Activated T-helper 1 cell treated with anti-CD3 and anti-CD28 coated beads, Interleukin-12 subunit alpha, Interleukin-12 subunit beta, Interleukin-2, Interleukin-4 antibody, amounts not matched to agents 30 ng/mL and 10 ng/mL and 1 ng/mL, durations not matched to agents 14 hours and 24 hours and 36 hours (primary cell): ENCODE results near the gene CLEC2L. TPM values are rescaled to one million over a fixed set of nuclear protein-coding genes. Genes with fewer than 3 reads are reported as not detected.
"Not testable (repeated sequence)": the region's sequence is repeated elsewhere in the genome, so short reads cannot be mapped to it uniquely, and the experiment has no call there.

Experiments used
- DNase-seq: peaks from one replicate; pipeline ENCODE4 v3.0.0; 2021; ENCODE audit warnings: low spot score
- H3K27ac Mint-ChIP-seq: one replicate; pipeline ENCODE4 v1.8.0; 2021; ENCODE audit warnings: mild to moderate bottlenecking, mixed read lengths
- H3K27me3 Mint-ChIP-seq: one replicate; pipeline ENCODE4 v1.8.0; 2022; ENCODE audit warnings: mild to moderate bottlenecking, moderate library complexity, mixed read lengths; ENCODE audit not compliant: insufficient read depth
- H3K36me3 Mint-ChIP-seq: one replicate; pipeline ENCODE4 v1.8.0; 2021; ENCODE audit warnings: low read depth, mixed read lengths
- H3K4me1 Mint-ChIP-seq: one replicate; pipeline ENCODE4 v1.8.0; 2021; ENCODE audit warnings: low read depth, mixed read lengths
- H3K4me3 Mint-ChIP-seq: one replicate; pipeline ENCODE4 v1.8.0; 2021; ENCODE audit warnings: mild to moderate bottlenecking, moderate library complexity, mixed read lengths
- H3K9me3 Mint-ChIP-seq: one replicate; pipeline ENCODE4 v1.8.0; 2021; ENCODE audit warnings: mixed read lengths
- intact Hi-C: fragments of 100-400 bp; cut with micrococcal nuclease; formaldehyde crosslinking; loops from one replicate; pipeline ENCODE4 v1.15.1; 2024
- total RNA-seq: library from RNA; stranded (reverse); gene quantifications from 2 replicates; pipeline ENCODE4 v1.2.3, GENCODE V29; 2022

The CLEC2L gene
- total RNA-seq, 1 donor from 2014 or later: not detected

DNA sequence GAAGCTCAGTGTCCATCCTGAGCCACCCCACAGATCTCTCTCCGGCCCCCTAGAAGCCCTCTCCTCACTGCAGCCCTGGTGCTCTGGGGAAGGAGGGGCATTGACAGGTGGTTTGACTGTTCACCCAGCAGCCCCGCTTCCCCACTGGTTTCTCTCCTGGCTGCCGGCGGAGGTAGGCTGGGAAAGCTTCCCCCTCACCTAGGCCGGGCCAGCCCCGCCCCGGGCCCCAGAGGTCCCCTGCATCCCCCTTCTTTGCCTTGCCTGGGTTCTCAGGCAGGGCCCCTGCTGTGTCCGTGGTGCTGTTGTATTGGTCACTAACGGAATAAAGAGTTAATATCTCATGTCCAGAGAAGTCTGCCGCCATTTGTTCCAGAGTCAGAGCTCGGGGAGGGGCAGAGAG, 21.2 kb downstream of the CLEC2L start:
- no peaks in the 10 kb centered on the region for H3K9me3 Mint-ChIP-seq

DNA sequence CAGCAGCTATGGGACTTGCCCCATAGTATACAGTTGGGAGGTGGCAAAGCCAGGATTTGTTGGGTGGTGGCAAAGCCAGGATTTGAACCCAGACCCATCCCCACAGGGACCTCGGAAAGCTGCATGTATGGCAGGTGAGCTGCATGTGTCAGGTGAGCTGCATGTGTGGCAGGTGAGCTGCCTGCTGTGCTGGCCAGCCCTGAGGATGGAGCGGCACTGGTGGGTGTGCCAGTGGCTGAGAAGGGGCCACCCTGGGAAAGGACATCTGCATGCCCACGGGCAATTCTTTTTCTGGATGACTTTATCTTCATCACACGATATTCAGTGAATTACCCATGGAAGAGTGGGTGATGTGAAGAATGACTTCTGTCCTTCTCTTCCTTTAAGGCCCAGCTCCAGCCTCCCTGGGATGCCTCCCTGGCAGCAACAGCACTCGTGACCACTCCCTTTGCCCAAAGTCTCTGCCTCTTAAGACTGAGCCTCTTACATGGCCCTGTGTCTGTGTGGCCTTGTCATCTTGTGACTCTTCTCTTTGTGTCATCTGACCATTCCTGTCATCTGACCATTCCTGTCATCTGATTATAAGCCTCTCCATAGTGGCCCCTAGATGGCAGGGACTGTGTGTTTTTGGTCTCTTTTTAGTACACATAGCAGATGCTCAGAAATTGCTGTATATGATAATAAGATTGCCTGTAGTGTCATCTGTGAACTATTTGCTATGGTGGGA, 25.0 kb downstream of the CLEC2L start:
- Mint-ChIP-seq H3K27me3 (peaks cover 2% of the 10 kb centered on the region), H3K9me3 (no peaks in the 10 kb centered on the region), H3K4me1 (no peaks in the 10 kb centered on the region), H3K27ac (no peak overlapping the region), H3K36me3 (no peaks in the 10 kb centered on the region), H3K4me3 (no peak overlapping the region)
- intact Hi-C loops: no loop called here
- no peak for DNase-seq

More for the DNA sequence above, 21.2 kb downstream of the CLEC2L start:
- no peak for DNase-seq
- no peak overlapping the region for H3K4me3 Mint-ChIP-seq
- H3K27ac Mint-ChIP-seq: no peak overlapping the region
- peaks cover 3% of the 10 kb centered on the region for H3K27me3 Mint-ChIP-seq
- intact Hi-C loops: no loop called here
- H3K4me1 Mint-ChIP-seq: no peaks in the 10 kb centered on the region
- no peaks in the 10 kb centered on the region for H3K36me3 Mint-ChIP-seq

GRCh38 chr7:139553991-139554700, 30.7 kb downstream of the CLEC2L start:
- H3K9me3 Mint-ChIP-seq, intact Hi-C loops, H3K36me3 Mint-ChIP-seq, DNase-seq, H3K27ac Mint-ChIP-seq, H3K4me3 Mint-ChIP-seq, H3K4me1 Mint-ChIP-seq: not testable (repeated sequence)
- H3K27me3 Mint-ChIP-seq: peaks cover 19% of the 10 kb centered on the region

DNA sequence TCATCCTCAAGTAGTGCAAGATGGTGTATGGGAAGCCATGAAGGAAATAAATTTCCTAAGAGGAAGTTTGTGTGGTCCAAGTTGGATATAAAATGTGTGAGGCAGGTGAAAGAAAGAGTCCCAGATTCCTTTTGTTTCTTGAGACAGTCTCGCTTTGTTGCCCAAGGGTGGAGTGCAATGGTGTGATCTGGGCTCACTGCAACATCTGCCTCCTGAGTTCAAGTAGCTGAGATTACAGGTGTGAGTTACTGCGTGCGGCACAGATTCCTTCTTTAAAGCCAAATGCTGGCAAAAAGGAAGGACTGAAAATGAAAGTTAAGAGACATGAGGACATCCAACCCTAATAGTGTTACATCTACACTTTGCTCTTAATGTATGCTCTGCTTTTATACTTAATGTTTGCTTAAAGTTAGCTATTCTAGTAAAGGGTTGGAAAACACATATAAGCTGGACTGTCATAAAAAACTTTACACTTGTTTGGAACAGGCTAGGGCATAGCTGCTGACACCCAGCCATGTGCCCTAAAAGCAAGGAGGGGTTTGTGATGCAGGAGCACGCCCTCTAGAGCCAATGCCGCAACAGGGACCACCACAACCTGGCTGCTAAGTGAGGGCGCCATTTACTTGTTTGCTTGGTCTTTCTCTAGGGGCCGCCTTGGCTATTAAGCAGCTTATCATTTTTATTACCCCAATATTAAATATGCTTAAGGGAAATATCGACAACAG, 34.5 kb downstream of the CLEC2L start:
- Mint-ChIP-seq H3K4me3 (no peak overlapping the region), H3K36me3 (no peaks in the 10 kb centered on the region), H3K27me3 (peaks cover 18% of the 10 kb centered on the region), H3K9me3 (no peaks in the 10 kb centered on the region), H3K27ac (no peak overlapping the region), H3K4me1 (no peaks in the 10 kb centered on the region)
- intact Hi-C loops: no loop called here
- DNase-seq: no peak

GRCh38 chr7:139559364-139560105, 36.0 kb downstream of the CLEC2L start:
- H3K9me3 Mint-ChIP-seq: no peaks in the 10 kb centered on the region
- intact Hi-C loops: no loop called here
- no peaks in the 10 kb centered on the region for H3K36me3 Mint-ChIP-seq
- H3K4me3 Mint-ChIP-seq: no peak overlapping the region
- no peak for DNase-seq
- peaks cover 18% of the 10 kb centered on the region for H3K27me3 Mint-ChIP-seq
- no peaks in the 10 kb centered on the region for H3K4me1 Mint-ChIP-seq
- H3K27ac Mint-ChIP-seq: no peak overlapping the region

- H3K9me3 Mint-ChIP-seq: no peaks in the 10 kb centered on the region
- H3K27ac Mint-ChIP-seq: no peak overlapping the region
- H3K27me3 Mint-ChIP-seq: peaks cover 15% of the 10 kb centered on the region
- no peak for DNase-seq
- no peaks in the 10 kb centered on the region for H3K4me1 Mint-ChIP-seq
- no peaks in the 10 kb centered on the region for H3K36me3 Mint-ChIP-seq
- H3K4me3 Mint-ChIP-seq: no peak overlapping the region
- intact Hi-C loops: no loop called here
These were observed 36.7 kb downstream of the CLEC2L start for GRCh38 chr7:139560199-139560598.

- H3K27me3 Mint-ChIP-seq: peaks cover 10% of the 10 kb centered on the region
- H3K36me3 Mint-ChIP-seq: no peaks in the 10 kb centered on the region
- DNase-seq: no peak
- H3K9me3 Mint-ChIP-seq: no peaks in the 10 kb centered on the region
- H3K4me3 Mint-ChIP-seq: no peak overlapping the region
- H3K27ac Mint-ChIP-seq: no peak overlapping the region
- H3K4me1 Mint-ChIP-seq: no peaks in the 10 kb centered on the region
- intact Hi-C loops: no loop called here
These were observed 37.2 kb downstream of the CLEC2L start for GRCh38 chr7:139560678-139561077.

- Mint-ChIP-seq H3K4me3 (no peak overlapping the region), H3K27me3 (peaks cover 4% of the 10 kb centered on the region), H3K27ac (no peak overlapping the region), H3K36me3 (peaks cover 3% of the 10 kb centered on the region), H3K9me3 (no peaks in the 10 kb centered on the region), H3K4me1 (no peaks in the 10 kb centered on the region)
- DNase-seq: no peak
- intact Hi-C loops: no loop called here
These were observed 39.0 kb downstream of the CLEC2L start for GRCh38 chr7:139562491-139562890.

GRCh38 chr7:139562961-139563565, 39.6 kb downstream of the CLEC2L start:
- Mint-ChIP-seq H3K9me3 (no peaks in the 10 kb centered on the region), H3K4me3 (no peak overlapping the region), H3K27me3 (no peaks in the 10 kb centered on the region), H3K4me1 (no peaks in the 10 kb centered on the region), H3K27ac (no peak overlapping the region), H3K36me3 (peaks cover 3% of the 10 kb centered on the region)
- DNase-seq: no peak
- intact Hi-C loops: no loop called here

GRCh38 chr7:139563856-139564255, 40.4 kb downstream of the CLEC2L start:
- H3K9me3 Mint-ChIP-seq: no peaks in the 10 kb centered on the region
- no peaks in the 10 kb centered on the region for H3K4me1 Mint-ChIP-seq
- H3K36me3 Mint-ChIP-seq: peaks cover 6% of the 10 kb centered on the region
- intact Hi-C loops: no loop called here
- no peak overlapping the region for H3K27ac Mint-ChIP-seq
- DNase-seq: no peak
- H3K27me3 Mint-ChIP-seq: no peaks in the 10 kb centered on the region
- H3K4me3 Mint-ChIP-seq: no peak overlapping the region

DNA sequence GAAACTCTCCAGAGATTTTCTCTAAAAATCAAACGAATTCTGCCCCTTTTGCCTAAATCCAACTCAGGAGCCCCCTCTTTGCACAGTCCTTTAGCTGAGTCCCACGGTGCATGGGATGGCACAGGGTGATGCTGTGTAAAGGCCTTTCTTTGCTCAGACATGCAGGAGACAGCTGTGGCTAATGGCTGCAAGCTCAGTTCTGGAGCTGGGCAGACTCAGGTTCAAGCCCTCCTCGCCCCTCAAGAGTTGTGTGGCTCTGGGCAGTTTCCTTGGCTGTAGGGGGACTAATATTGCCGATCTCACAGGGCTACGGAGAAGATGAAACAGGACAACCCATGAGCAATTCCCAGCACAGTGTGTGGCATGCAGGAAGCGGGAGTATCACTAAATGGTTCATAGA, 42.6 kb downstream of the CLEC2L start:
- H3K9me3 Mint-ChIP-seq: no peaks in the 10 kb centered on the region
- no peak overlapping the region for H3K4me3 Mint-ChIP-seq
- DNase-seq: no peak
- H3K27me3 Mint-ChIP-seq: no peaks in the 10 kb centered on the region
- H3K36me3 Mint-ChIP-seq: peaks cover 6% of the 10 kb centered on the region
- intact Hi-C loops: no loop called here
- H3K4me1 Mint-ChIP-seq: no peaks in the 10 kb centered on the region
- H3K27ac Mint-ChIP-seq: no peak overlapping the region
